MM.1S (cell line): ENCODE results near the gene SLC22A3.

Experiments used
- EZH2 ChIP-seq: fragments of 300-600 bp; sonication (generic); optimal IDR thresholded peaks from 2 replicates; pipeline ENCODE3; 2017; ENCODE audit warnings: low read depth, mild to moderate bottlenecking, antibody characterized with exemption, low read length, mixed read lengths
- EZH2phosphoT487 ChIP-seq: fragments of 300-600 bp; sonication (generic); IDR thresholded peaks from 2 replicates; pipeline ENCODE4 v1.6.1; 2018; ENCODE audit warnings: antibody characterized with exemption, low read length
- TF ChIP-seq, protein P1 (sequence below): fragments of 300-600 bp; sonication (generic); IDR thresholded peaks from 2 replicates; pipeline ENCODE4 v1.5.1; 2016; ENCODE audit warnings: antibody characterized with exemption, low read length, mixed read lengths

GRCh38 chr6:160398674-160399271, 50.6 kb downstream of the SLC22A3 start:
- TF ChIP-seq, protein P1, sequence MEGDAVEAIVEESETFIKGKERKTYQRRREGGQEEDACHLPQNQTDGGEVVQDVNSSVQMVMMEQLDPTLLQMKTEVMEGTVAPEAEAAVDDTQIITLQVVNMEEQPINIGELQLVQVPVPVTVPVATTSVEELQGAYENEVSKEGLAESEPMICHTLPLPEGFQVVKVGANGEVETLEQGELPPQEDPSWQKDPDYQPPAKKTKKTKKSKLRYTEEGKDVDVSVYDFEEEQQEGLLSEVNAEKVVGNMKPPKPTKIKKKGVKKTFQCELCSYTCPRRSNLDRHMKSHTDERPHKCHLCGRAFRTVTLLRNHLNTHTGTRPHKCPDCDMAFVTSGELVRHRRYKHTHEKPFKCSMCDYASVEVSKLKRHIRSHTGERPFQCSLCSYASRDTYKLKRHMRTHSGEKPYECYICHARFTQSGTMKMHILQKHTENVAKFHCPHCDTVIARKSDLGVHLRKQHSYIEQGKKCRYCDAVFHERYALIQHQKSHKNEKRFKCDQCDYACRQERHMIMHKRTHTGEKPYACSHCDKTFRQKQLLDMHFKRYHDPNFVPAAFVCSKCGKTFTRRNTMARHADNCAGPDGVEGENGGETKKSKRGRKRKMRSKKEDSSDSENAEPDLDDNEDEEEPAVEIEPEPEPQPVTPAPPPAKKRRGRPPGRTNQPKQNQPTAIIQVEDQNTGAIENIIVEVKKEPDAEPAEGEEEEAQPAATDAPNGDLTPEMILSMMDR = no peak
- no peak for TF ChIP-seq EZH2
- no peak for TF ChIP-seq EZH2phosphoT487
